HEK293 (cell line): ENCODE results near the gene FBRSL1.

Experiments
- CTCF ChIA-PET: fragments of 350-600 bp; formaldehyde crosslinking; extraction: SDS; loops from one replicate; lab custom pipeline; 2021; ENCODE audit warnings: antibody characterized with exemption; lab: Yijun Ruan, JAX
- POLR2A ChIA-PET: fragments of 300-600 bp; formaldehyde crosslinking; extraction: SDS; loops from one replicate; lab custom pipeline; 2020; ENCODE audit warnings: antibody characterized with exemption, inconsistent platforms; lab: Yijun Ruan, JAX
- H3K27ac ChIP-seq: fragments of 200-500 bp; sonication (Bioruptor generic); 2 replicates; pipeline ENCODE4 v1.5.1; 2014; ENCODE audit warnings: low read depth, low read length, control low read depth, inconsistent platforms; ENCODE audit errors: extremely low read depth
- H3K36me3 ChIP-seq, 2 experiments: fragments of 200-500 bp in 1 of 2; sonication (Bioruptor generic) in 1 of 2; 1 replicate in 1 of 2; 2 replicates in 1 of 2; pipeline ENCODE4 v1.5.1; 2014 to 2017; ENCODE audit warnings: inconsistent platforms in 2 of 2, low read length in 2 of 2; ENCODE audit not compliant: control insufficient read depth in 2 of 2, insufficient read depth in 1 of 2
- H3K4me1 ChIP-seq: fragments of 200-500 bp; sonication (Bioruptor generic); 2 replicates; pipeline ENCODE4 v1.5.1; 2014; ENCODE audit warnings: mild to moderate bottlenecking, low read length, inconsistent platforms; ENCODE audit not compliant: control insufficient read depth, insufficient read depth
- H3K4me3 ChIP-seq: 2 replicates; pipeline ENCODE4 v1.5.1; 2011; ENCODE audit warnings: low read depth, mild to moderate bottlenecking, control low read depth, low read length, moderate library complexity
- H3K9me3 ChIP-seq: fragments of 200-500 bp; sonication (Bioruptor generic); 2 replicates; pipeline ENCODE4 v1.5.1; 2014; ENCODE audit warnings: low read depth, low read length, inconsistent platforms; ENCODE audit not compliant: control insufficient read depth, insufficient read depth
- CTCF ChIP-seq: fragments of 450-650 bp; formaldehyde crosslinking; IDR thresholded peaks from 2 replicates; pipeline ENCODE4 v1.5.1; 2016; ENCODE audit warnings: missing biosample characterization, missing genetic modification characterization
- ELK4 ChIP-seq: IDR thresholded peaks from 2 replicates; pipeline ENCODE4 v1.6.1; 2011; ENCODE audit warnings: mild to moderate bottlenecking, low read depth, low read length, borderline replicate concordance
- TCF7L2 ChIP-seq: IDR thresholded peaks from 2 replicates; pipeline ENCODE4 v1.6.1; 2011; ENCODE audit warnings: low read depth, mild to moderate bottlenecking, inconsistent platforms, low read length, moderate library complexity, borderline replicate concordance
- ZBTB20 ChIP-seq: fragments of 450-650 bp; formaldehyde crosslinking; IDR thresholded peaks from 2 replicates; pipeline ENCODE4 v1.5.1; 2016; ENCODE audit warnings: missing biosample characterization, missing genetic modification characterization
- ZBTB44 ChIP-seq: fragments of 450-650 bp; IDR thresholded peaks from 2 replicates; pipeline ENCODE4 v1.5.1; 2018; ENCODE audit warnings: missing biosample characterization, mild to moderate bottlenecking, missing genetic modification characterization
- ZNF184 ChIP-seq: fragments of 450-650 bp; IDR thresholded peaks from 2 replicates; pipeline ENCODE4 v1.5.1; 2018; ENCODE audit warnings: missing biosample characterization, mild to moderate bottlenecking, missing genetic modification characterization
- ZNF202 ChIP-seq: fragments of 450-650 bp; formaldehyde crosslinking; IDR thresholded peaks from 2 replicates; pipeline ENCODE4 v1.5.1; 2016; ENCODE audit warnings: missing biosample characterization, missing genetic modification characterization, borderline replicate concordance
- ZNF274 ChIP-seq, 2 experiments: fragments of 200-500 bp in 1 of 2; fragments of 450-650 bp in 1 of 2; sonication (Bioruptor generic) in 1 of 2; formaldehyde crosslinking in 1 of 2; IDR thresholded peaks; 2 replicates each; pipeline versions ENCODE4 v1.5.1 to v1.6.1; 2014 to 2016; ENCODE audit warnings: borderline replicate concordance in 1 of 2, inconsistent platforms in 1 of 2, low read length in 1 of 2, missing biosample characterization in 1 of 2, missing genetic modification characterization in 1 of 2
- ZNF302 ChIP-seq: fragments of 450-650 bp; formaldehyde crosslinking; IDR thresholded peaks from 2 replicates; pipeline ENCODE4 v1.5.1; 2016; ENCODE audit warnings: missing biosample characterization, missing genetic modification characterization, low read depth
- ZNF426 ChIP-seq: fragments of 450-650 bp; formaldehyde crosslinking; IDR thresholded peaks from 2 replicates; pipeline ENCODE4 v1.5.1; 2017; ENCODE audit warnings: missing biosample characterization, missing genetic modification characterization, mild to moderate bottlenecking, inconsistent platforms, moderate library complexity
- ZNF548 ChIP-seq: fragments of 450-650 bp; formaldehyde crosslinking; IDR thresholded peaks from 2 replicates; pipeline ENCODE4 v1.5.1; 2016; ENCODE audit warnings: missing biosample characterization, missing genetic modification characterization
- ZNF621 ChIP-seq: fragments of 450-650 bp; formaldehyde crosslinking; IDR thresholded peaks from 2 replicates; pipeline ENCODE4 v1.5.1; 2017; ENCODE audit warnings: missing biosample characterization, missing genetic modification characterization
- ZNF645 ChIP-seq: fragments of 450-650 bp; formaldehyde crosslinking; IDR thresholded peaks from 2 replicates; pipeline ENCODE4; 2016; ENCODE audit warnings: missing biosample characterization, missing genetic modification characterization
- ZSCAN30 ChIP-seq: fragments of 450-650 bp; IDR thresholded peaks from 2 replicates; pipeline ENCODE4 v1.5.1; 2018; ENCODE audit warnings: missing biosample characterization, mild to moderate bottlenecking, missing genetic modification characterization, moderate library complexity
- ZXDB ChIP-seq: fragments of 450-650 bp; formaldehyde crosslinking; IDR thresholded peaks from 2 replicates; pipeline ENCODE4 v1.5.1; 2016; ENCODE audit warnings: missing biosample characterization, missing genetic modification characterization

FBRSL1 gene

GRCh38 chr12:132460571-132460970 is 29.4 kb upstream of the FBRSL1 start:
- ChIA-PET POLR2A (no interaction called here), CTCF (interaction anchor here (0.5 to 1.6 kb wide), 11 partner anchors 10 to 248 kb away, joined by 3 to 7 read pairs (median 4); no protein-coding TSS in a partner anchor)
- Histone ChIP-seq H3K4me3 (no peak overlapping the region), H3K27ac (no peak overlapping the region), H3K36me3 (no peaks in the 10 kb centered on the region), H3K4me1 (no peaks in the 10 kb centered on the region), H3K9me3 (no peaks in the 10 kb centered on the region)
- TF ChIP-seq ELK4, result no peak
- TF ChIP-seq CTCF (tag by site-specific recombination), result peak; percentile 20; the same call in 1 of the 2 replicates
- no peak for TF ChIP-seq ZNF548 (tag by site-specific recombination)
- peak; percentile 89; the same call in 1 of the 2 replicates for TF ChIP-seq ZNF621
- no peak for TF ChIP-seq ZNF645
- TF ChIP-seq TCF7L2, result no peak

GRCh38 chr12:132461526-132461925 is 28.4 kb upstream of the FBRSL1 start:
- H3K36me3 ChIP-seq, result no peaks in the 10 kb centered on the region
- H3K9me3 ChIP-seq, result no peaks in the 10 kb centered on the region
- POLR2A ChIA-PET, result no interaction called here
- CTCF ChIA-PET, result interaction anchor here (0.6 to 1.6 kb wide), 9 partner anchors 11 to 153 kb away, joined by 3 to 6 read pairs (median 3); no protein-coding TSS in a partner anchor
- H3K4me3 ChIP-seq, result no peak overlapping the region
- no peak overlapping the region for H3K27ac ChIP-seq
- H3K4me1 ChIP-seq, result no peaks in the 10 kb centered on the region
- TF ChIP-seq ZNF302 (tag by site-specific recombination) (no peak), ZSCAN30 (no peak), ZNF202 (tag by site-specific recombination) (no peak), ZBTB20 (tag by site-specific recombination) (no peak), ZXDB (tag by site-specific recombination) (no peak), CTCF (tag by site-specific recombination) (no peak)

- no peaks in the 10 kb centered on the region for H3K9me3 ChIP-seq
- TF ChIP-seq ZNF426 (tag by site-specific recombination) (no peak), ZNF274 (IDR thresholded peaks at IDR 0.05; ENCODE audit: low read length) (no peak), ZNF274 (tag by site-specific recombination; IDR thresholded peaks at IDR 0.05; ENCODE audit: borderline replicate concordance) (no peak), ZBTB44 (tag by site-specific recombination) (no peak), ZNF184 (tag by site-specific recombination) (no peak)
- POLR2A ChIA-PET, result no interaction called here
- H3K27ac ChIP-seq, result no peak overlapping the region
- H3K4me3 ChIP-seq, result no peak overlapping the region
- CTCF ChIA-PET, result no interaction called here
- H3K36me3 ChIP-seq, result no peaks in the 10 kb centered on the region
- no peaks in the 10 kb centered on the region for H3K4me1 ChIP-seq
These were observed 27.2 kb upstream of the FBRSL1 start for GRCh38 chr12:132462788-132463187.
